Tibial nerve (tissue), 4 donors: ENCODE data around the gene TPCN1. TPM values are rescaled to one million over a fixed set of nuclear protein-coding genes. Genes with fewer than 3 reads are reported as not detected.

Source experiments
- DNase-seq, 2 donors: peaks; one replicate each; pipeline ENCODE4 v3.0.0-alpha.2; 2019; ENCODE audit warnings: low spot score in 2 of 2
- H3K27ac ChIP-seq, 4 donors: fragments of 200-600 bp; sonication (generic) in 3 of 4; one replicate each; pipeline ENCODE4 v1.5.1; 2017 to 2019; ENCODE audit warnings: mild to moderate bottlenecking in 1 of 4
- H3K27me3 ChIP-seq, 2 donors: fragments of 200-600 bp; sonication (generic) in 1 of 2; one replicate each; pipeline versions ENCODE4 v1.5.1 to v1.6.0; 2017 to 2019
- H3K36me3 ChIP-seq, 3 donors: fragments of 200-600 bp; sonication (generic); one replicate each; pipeline ENCODE4 v1.5.1; 2018 to 2019
- H3K4me1 ChIP-seq, 4 donors: fragments of 200-600 bp; sonication (generic) in 3 of 4; one replicate each; pipeline ENCODE4 v1.5.1; 2017 to 2019
- H3K4me3 ChIP-seq, 4 donors: fragments of 200-600 bp; sonication (generic) in 3 of 4; one replicate each; pipeline ENCODE4 v1.5.1; 2017 to 2019; ENCODE audit warnings: mild to moderate bottlenecking in 1 of 4, moderate library complexity in 1 of 4
- H3K9me3 ChIP-seq, 4 donors: fragments of 200-600 bp; sonication (generic) in 3 of 4; one replicate each; pipeline ENCODE4 v1.5.1; 2017 to 2019
- CTCF ChIP-seq, 5 experiments: fragments of 200-600 bp in 3 of 5; fragments of 450-650 bp in 2 of 5; sonication (generic) in 3 of 5; IDR thresholded peaks; one replicate each; pipeline ENCODE4 v1.5.1; 2016 to 2019; ENCODE audit warnings: antibody characterized with exemption in 5 of 5, mild to moderate bottlenecking in 3 of 5, moderate library complexity in 2 of 5
- EP300 ChIP-seq, 2 donors: sonication (generic); formaldehyde crosslinking; IDR thresholded peaks; one replicate each; pipeline ENCODE4 v1.6.1; 2017; ENCODE audit warnings: antibody characterized with exemption in 2 of 2, mild to moderate bottlenecking in 1 of 2
- POLR2A ChIP-seq, 2 donors: fragments of 450-650 bp; IDR thresholded peaks; one replicate each; pipeline ENCODE4 v1.6.1; 2017; ENCODE audit warnings: antibody characterized with exemption in 2 of 2, mild to moderate bottlenecking in 2 of 2, moderate library complexity in 2 of 2
- WGBS, 2 donors: methylation state at CpG; one replicate each; pipeline ENCODE4 v1.1.5; 2018; 5-methylcytosine and 5-hydroxymethylcytosine counted together
- total RNA-seq, 4 donors: library from RNA; depleted of rRNA; stranded (reverse); fragments of >200 nt; gene quantifications; one replicate each; pipeline ENCODE4 v1.1.0, GENCODE V29; 2016

TPCN1 gene
- total RNA-seq, 4 donors from 2014 or later: 62.7 to 77.6 (median 69.8) TPM

- TF ChIP-seq EP300 (IDR thresholded peaks at IDR 0.05): no peak
- TF ChIP-seq CTCF (IDR thresholded peaks at IDR 0.05): no peak
- no peak for TF ChIP-seq POLR2A (IDR thresholded peaks at IDR 0.05)
- no peak for DNase-seq
- no peaks in the 10 kb centered on the region for H3K36me3 ChIP-seq
- WGBS, 2 donors: 86 to 87% methylated on average over 2 of the region's 2 CpGs
- H3K4me1 ChIP-seq: peaks cover 0 to 50% (median 27%) of the 10 kb centered on the region in 4 donors
- peak overlapping the region in 2 of 4 donors; percentile 65 to 73 for H3K27ac ChIP-seq
- no peaks in the 10 kb centered on the region for H3K9me3 ChIP-seq
- H3K27me3 ChIP-seq: no peaks in the 10 kb centered on the region
- H3K4me3 ChIP-seq: no peak overlapping the region
Measured at GRCh38 chr12:113216027-113216426, 5.2 kb upstream of the TPCN1 start.

- DNase-seq: no peak
- Histone ChIP-seq H3K27me3 (no peaks in the 10 kb centered on the region), H3K4me3 (peak overlapping the region; percentile 41 to 92 (median 52)), H3K27ac (peak overlapping the region; percentile 37 to 90 (median 80)), H3K36me3 (no peaks in the 10 kb centered on the region), H3K9me3 (no peaks in the 10 kb centered on the region), H3K4me1 (peaks cover 0 to 69% (median 37%) of the 10 kb centered on the region in 4 donors)
- TF ChIP-seq CTCF (IDR thresholded peaks at IDR 0.05) (no peak), EP300 (IDR thresholded peaks at IDR 0.05) (peak in 1 of 2 donors; percentile 71)
- 1% methylated on average over 23 of the region's 23 CpGs for WGBS, 2 donors
Measured at GRCh38 chr12:113220593-113221180, 577 bp upstream of the TPCN1 start.

- Histone ChIP-seq H3K4me3 (peak overlapping the region; percentile 63 to 92 (median 80)), H3K36me3 (peaks cover 0 to 5% (median 0%) of the 10 kb centered on the region in 3 donors), H3K27me3 (no peaks in the 10 kb centered on the region), H3K27ac (peak overlapping the region; percentile 78 to 97 (median 96)), H3K4me1 (peaks cover 0 to 60% (median 32%) of the 10 kb centered on the region in 4 donors), H3K9me3 (no peaks in the 10 kb centered on the region)
- DNase-seq: no peak
- TF ChIP-seq CTCF (IDR thresholded peaks at IDR 0.05) (no peak), POLR2A (IDR thresholded peaks at IDR 0.05) (no peak), EP300 (IDR thresholded peaks at IDR 0.05) (no peak)
- 17% methylated on average over 12 of the region's 12 CpGs for WGBS, 2 donors
Measured at GRCh38 chr12:113221997-113222729, 899 bp downstream of the TPCN1 start.

- DNase-seq: peak; percentile 49 to 75
Measured at GRCh38 chr12:113222730-113223531, 1.7 kb downstream of the TPCN1 start.

More at GRCh38 chr12:113222730-113223531, 1.7 kb downstream of the TPCN1 start:
- peaks cover 0 to 13% (median 0%) of the 10 kb centered on the region in 3 donors for H3K36me3 ChIP-seq
- H3K4me3 ChIP-seq: peak overlapping the region in 3 of 4 donors; percentile 63 to 92 (median 92)
- WGBS, 2 donors: 7 to 8% methylated on average over 11 of the region's 11 CpGs
- no peaks in the 10 kb centered on the region for H3K27me3 ChIP-seq
- peaks cover 0 to 58% (median 28%) of the 10 kb centered on the region in 4 donors for H3K4me1 ChIP-seq
- TF ChIP-seq EP300 (IDR thresholded peaks at IDR 0.05) (peak; percentile 69 to 95), CTCF (IDR thresholded peaks at IDR 0.05) (peak in 1 of 5 experiments; percentile 13), POLR2A (IDR thresholded peaks at IDR 0.05) (no peak)
- no peaks in the 10 kb centered on the region for H3K9me3 ChIP-seq
- H3K27ac ChIP-seq: peak overlapping the region; percentile 78 to 97 (median 96)
